GM19099 (cell line): Measurements from ENCODE around the gene TMEM191C.
"Not testable (repeated sequence)": the region's sequence is repeated elsewhere in the genome, so short reads cannot be mapped to it uniquely, and the experiment has no call there.

Source experiments
- POLR2A ChIP-seq: IDR thresholded peaks from 3 replicates; pipeline ENCODE4 v1.6.1; 2011; ENCODE audit warnings: low read depth; ENCODE audit not compliant: insufficient read length; ENCODE audit errors: extremely low read depth

Gene TMEM191C

GRCh38 chr22:21467337-21468193 is at the start of gene TMEM191C:
TSS of gene TMEM191C (plus strand) at chr22:21467387. CDS start at chr22:21467460, 73 bp downstream.
- TF ChIP-seq POLR2A: not testable (repeated sequence)

GRCh38 chr22:21443057-21443734 is 24.0 kb upstream of the TMEM191C start:
- no peak for TF ChIP-seq POLR2A

- no peak for TF ChIP-seq POLR2A
Observed at GRCh38 chr22:21443735-21444421, 23.3 kb upstream of the TMEM191C start.

- no peak for TF ChIP-seq POLR2A
Observed at GRCh38 chr22:21444701-21445436, 22.3 kb upstream of the TMEM191C start.

- no peak for TF ChIP-seq POLR2A
Observed at GRCh38 chr22:21445437-21446127, 21.6 kb upstream of the TMEM191C start.

GRCh38 chr22:21446128-21446826 is 20.9 kb upstream of the TMEM191C start:
- TF ChIP-seq POLR2A: no peak

GRCh38 chr22:21446827-21447690 is 20.1 kb upstream of the TMEM191C start:
- no peak for TF ChIP-seq POLR2A

GRCh38 chr22:21447694-21448402 is 19.3 kb upstream of the TMEM191C start:
- TF ChIP-seq POLR2A: no peak

GRCh38 chr22:21448627-21449416 is 18.4 kb upstream of the TMEM191C start:
- no peak for TF ChIP-seq POLR2A

- TF ChIP-seq POLR2A: no peak
Observed at GRCh38 chr22:21449531-21450319, 17.5 kb upstream of the TMEM191C start.
